HG02938 (cell line): ENCODE results near the gene AIF1.

Experiments
- ATAC-seq: cut with Tn5 transposase; IDR thresholded peaks from one replicate; pipeline ENCODE4 v1.9.1; 2021; ENCODE audit warnings: mild to moderate bottlenecking, moderate library complexity; ENCODE audit not compliant: unreplicated experiment

Gene AIF1

GRCh38 chr6:31620586-31621319, 5.7 kb downstream of the AIF1 start, which contains the start of gene PRRC2A:
Gene PRRC2A (plus strand): TSS chr6:31620715. CDS start chr6:31622790, 2,075 bp downstream.
- ATAC-seq, result peak; percentile 26

- no peak for ATAC-seq
Measured at GRCh38 chr6:31621320-31621939, 6.4 kb downstream of the AIF1 start.

- ATAC-seq, result no peak
Measured at GRCh38 chr6:31621991-31622390, 7.0 kb downstream of the AIF1 start.

- no peak for ATAC-seq
Measured at GRCh38 chr6:31622684-31623091, 7.7 kb downstream of the AIF1 start.

- no peak for ATAC-seq
Measured at GRCh38 chr6:31624070-31624469, 9.0 kb downstream of the AIF1 start.

GRCh38 chr6:31626952-31627351, 11.9 kb downstream of the AIF1 start:
- ATAC-seq, result no peak

- no peak for ATAC-seq
Measured at GRCh38 chr6:31627690-31628287, 12.8 kb downstream of the AIF1 start.

GRCh38 chr6:31629014-31629413, 14.0 kb downstream of the AIF1 start:
- no peak for ATAC-seq

- no peak for ATAC-seq
Measured at GRCh38 chr6:31630177-31630934, 15.3 kb downstream of the AIF1 start.

- no peak for ATAC-seq
Measured at GRCh38 chr6:31631209-31631608, 16.2 kb downstream of the AIF1 start.

- ATAC-seq, result no peak
Measured at GRCh38 chr6:31631681-31632278, 16.7 kb downstream of the AIF1 start.

- ATAC-seq, result no peak
Measured at GRCh38 chr6:31632279-31632946, 17.4 kb downstream of the AIF1 start.

- no peak for ATAC-seq
Measured at GRCh38 chr6:31633447-31633846, 18.4 kb downstream of the AIF1 start.

GRCh38 chr6:31634131-31634530, 19.1 kb downstream of the AIF1 start:
- no peak for ATAC-seq

GRCh38 chr6:31634969-31635575, 20.0 kb downstream of the AIF1 start:
- no peak for ATAC-seq

GRCh38 chr6:31636698-31637596, 21.9 kb downstream of the AIF1 start:
- ATAC-seq, result no peak

GRCh38 chr6:31639043-31639442, 24.0 kb downstream of the AIF1 start:
- no peak for ATAC-seq

- no peak for ATAC-seq
Measured at GRCh38 chr6:31639449-31639861, 24.4 kb downstream of the AIF1 start.

GRCh38 chr6:31640612-31641011, 25.6 kb downstream of the AIF1 start:
- ATAC-seq, result no peak
